PC-9 (cell line): ENCODE measurements around the gene ALOX12.

Experiments
- EZH2 ChIP-seq: fragments of 200-600 bp; sonication (generic); IDR thresholded peaks from 2 replicates; pipeline ENCODE4 v1.8.0; 2017; ENCODE audit warnings: antibody characterized with exemption, low read depth
- TF ChIP-seq, protein P1 (sequence below): fragments of 200-600 bp; sonication (generic); conservative IDR thresholded peaks from 2 replicates; pipeline ENCODE4 v1.6.1; 2017; ENCODE audit warnings: mixed run types, antibody characterized with exemption, mild to moderate bottlenecking, moderate library complexity

GRCh38 chr17:6985266-6985665 lies 10.6 kb upstream of the ALOX12 start:
- TF ChIP-seq, protein P1, sequence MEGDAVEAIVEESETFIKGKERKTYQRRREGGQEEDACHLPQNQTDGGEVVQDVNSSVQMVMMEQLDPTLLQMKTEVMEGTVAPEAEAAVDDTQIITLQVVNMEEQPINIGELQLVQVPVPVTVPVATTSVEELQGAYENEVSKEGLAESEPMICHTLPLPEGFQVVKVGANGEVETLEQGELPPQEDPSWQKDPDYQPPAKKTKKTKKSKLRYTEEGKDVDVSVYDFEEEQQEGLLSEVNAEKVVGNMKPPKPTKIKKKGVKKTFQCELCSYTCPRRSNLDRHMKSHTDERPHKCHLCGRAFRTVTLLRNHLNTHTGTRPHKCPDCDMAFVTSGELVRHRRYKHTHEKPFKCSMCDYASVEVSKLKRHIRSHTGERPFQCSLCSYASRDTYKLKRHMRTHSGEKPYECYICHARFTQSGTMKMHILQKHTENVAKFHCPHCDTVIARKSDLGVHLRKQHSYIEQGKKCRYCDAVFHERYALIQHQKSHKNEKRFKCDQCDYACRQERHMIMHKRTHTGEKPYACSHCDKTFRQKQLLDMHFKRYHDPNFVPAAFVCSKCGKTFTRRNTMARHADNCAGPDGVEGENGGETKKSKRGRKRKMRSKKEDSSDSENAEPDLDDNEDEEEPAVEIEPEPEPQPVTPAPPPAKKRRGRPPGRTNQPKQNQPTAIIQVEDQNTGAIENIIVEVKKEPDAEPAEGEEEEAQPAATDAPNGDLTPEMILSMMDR: no peak
- TF ChIP-seq EZH2: no peak
